GM18511 (cell line): ENCODE data around the gene ABCB11.
"Not testable (repeated sequence)": the region's sequence is repeated elsewhere in the genome, so short reads cannot be mapped to it uniquely, and the experiment has no call there.

Experiments used
- ATAC-seq: cut with Tn5 transposase; IDR thresholded peaks from one replicate; pipeline ENCODE4 v1.9.1; 2021; ENCODE audit warnings: mild to moderate bottlenecking, moderate library complexity; ENCODE audit not compliant: unreplicated experiment

ABCB11 gene

GRCh38 chr2:169031202-169031601, at the start of gene ABCB11:
ABCB11 (minus strand) TSS chr2:169031324; CDS start chr2:169018125, 13,199 bp downstream.
- ATAC-seq, result no peak

- peak; percentile 90 for ATAC-seq
Observed at GRCh38 chr2:169080250-169081069, 49.3 kb upstream of the ABCB11 start.

- no peak for ATAC-seq
Observed at GRCh38 chr2:169077674-169078240, 46.6 kb upstream of the ABCB11 start.

GRCh38 chr2:169073963-169074751, 43.0 kb upstream of the ABCB11 start:
- peak; percentile 68 for ATAC-seq

- no peak for ATAC-seq
Observed at GRCh38 chr2:169073211-169073962, 42.3 kb upstream of the ABCB11 start.

GRCh38 chr2:169072163-169072925, 41.2 kb upstream of the ABCB11 start:
- peak; percentile 49 for ATAC-seq

GRCh38 chr2:169071455-169071854, 40.3 kb upstream of the ABCB11 start:
- no peak for ATAC-seq

GRCh38 chr2:169069833-169070232, 38.7 kb upstream of the ABCB11 start:
- no peak for ATAC-seq

- ATAC-seq, result no peak
Observed at GRCh38 chr2:169069341-169069740, 38.2 kb upstream of the ABCB11 start, which contains the start of gene DHRS9. DHRS9 (plus strand) TSS chr2:169069563; CDS start chr2:169081582, 12,019 bp downstream.

GRCh38 chr2:169066897-169067296, 35.8 kb upstream of the ABCB11 start:
- ATAC-seq, result no peak

GRCh38 chr2:169065864-169066517, 34.9 kb upstream of the ABCB11 start:
- no peak for ATAC-seq

GRCh38 chr2:169065422-169065821, 34.3 kb upstream of the ABCB11 start:
- no peak for ATAC-seq

GRCh38 chr2:169064199-169064598, 33.1 kb upstream of the ABCB11 start:
- not testable (repeated sequence) for ATAC-seq

- ATAC-seq, result not testable (repeated sequence)
Observed at GRCh38 chr2:169054575-169054974, 23.5 kb upstream of the ABCB11 start.

- ATAC-seq, result no peak
Observed at GRCh38 chr2:169050476-169051240, 19.5 kb upstream of the ABCB11 start.

- ATAC-seq, result no peak
Observed at GRCh38 chr2:169049142-169049541, 18.0 kb upstream of the ABCB11 start.

GRCh38 chr2:169047256-169048250, 16.4 kb upstream of the ABCB11 start:
- ATAC-seq, result no peak
